T-cell (primary cell): Measurements from ENCODE around the gene MMRN2. TPM values are rescaled to one million over a fixed set of nuclear protein-coding genes. Genes with fewer than 3 reads are reported as not detected.
"Not testable (repeated sequence)": the region's sequence is repeated elsewhere in the genome, so short reads cannot be mapped to it uniquely, and the experiment has no call there.

ENCODE experiments used
- ATAC-seq, 4 experiments: fragments of 200-7000 bp in 3 of 4; fragments of 150-1000 bp in 1 of 4; cut with Tn5 transposase; replicated peaks in 1 of 4; 1 replicate in 3 of 4; 2 replicates in 1 of 4; pipeline ENCODE4 v1.10.0; 2021; ENCODE audit warnings: moderate library complexity in 3 of 4, mild to moderate bottlenecking in 2 of 4, moderate number of reproducible peaks in 1 of 4
- CTCF ChIA-PET, 2 donors: fragments of 300-600 bp; sonication (Branson Sonifier 250); formaldehyde crosslinking; loops; one replicate each; lab custom pipeline; 2022; ENCODE audit warnings: antibody characterized with exemption in 2 of 2; lab: Charles Lee
- POLR2A ChIA-PET, 2 donors: fragments of 300-600 bp; sonication (Branson Sonifier 250); formaldehyde crosslinking; loops; one replicate each; lab custom pipeline; 2022; ENCODE audit warnings: antibody characterized with exemption in 2 of 2; lab: Charles Lee
- DNase-seq, 35 experiments: peaks; one replicate each; pipeline versions ENCODE4 v3.0.0 to v3.0.0-alpha.2; 2013 to 2023
- H3K27ac ChIP-seq: one replicate; pipeline ENCODE4 v1.5.1; 2013; ENCODE audit warnings: low read length
- H3K27me3 ChIP-seq, 2 experiments: replicated peaks in 1 of 2; 1 replicate in 1 of 2; 2 replicates in 1 of 2; pipeline versions ENCODE4 v1.6.1 to v1.7.0; 2013; ENCODE audit warnings: low read length in 1 of 2, mixed read lengths in 1 of 2; ENCODE audit not compliant: control insufficient read depth in 2 of 2, insufficient read depth in 2 of 2; ENCODE audit errors: extremely low read depth in 1 of 2
- H3K36me3 ChIP-seq, 2 donors: 1 replicate in 1 of 2; 2 replicates in 1 of 2; pipeline versions ENCODE4 v1.6.1 to v1.7.0; 2013; ENCODE audit warnings: low read length in 1 of 2; ENCODE audit not compliant: control insufficient read depth in 2 of 2, insufficient read depth in 1 of 2; ENCODE audit errors: extremely low read depth in 1 of 2
- H3K4me1 ChIP-seq, 2 experiments: 1 replicate in 1 of 2; 2 replicates in 1 of 2; pipeline versions ENCODE4 v1.6.1 to v1.7.0; 2013; ENCODE audit warnings: low read length in 2 of 2, mixed read lengths in 1 of 2; ENCODE audit not compliant: insufficient read depth in 2 of 2, control insufficient read depth in 1 of 2; ENCODE audit errors: extremely low read depth in 1 of 2
- H3K4me3 ChIP-seq, 2 donors: 1 replicate in 1 of 2; 2 replicates in 1 of 2; pipeline versions ENCODE4 v1.5.1 to v1.7.0; 2013; ENCODE audit warnings: mild to moderate bottlenecking in 2 of 2, low read length in 1 of 2, moderate library complexity in 1 of 2; ENCODE audit not compliant: control insufficient read depth in 1 of 2; ENCODE audit errors: extremely low read depth in 1 of 2
- H3K9me3 ChIP-seq: 2 replicates; pipeline ENCODE4 v1.7.0; 2013
- H3K27ac Mint-ChIP-seq, 2 donors: one replicate each; pipeline ENCODE4 v1.8.0; 2020 to 2021; ENCODE audit warnings: mild to moderate bottlenecking in 2 of 2, mixed read lengths in 2 of 2
- H3K27me3 Mint-ChIP-seq, 2 donors: one replicate each; pipeline ENCODE4 v1.8.0; 2021 to 2022; ENCODE audit warnings: mixed read lengths in 2 of 2
- H3K36me3 Mint-ChIP-seq: one replicate; pipeline ENCODE4 v1.8.0; 2021; ENCODE audit warnings: mixed read lengths
- H3K4me1 Mint-ChIP-seq, 3 donors: one replicate each; pipeline ENCODE4 v1.8.0; 2020 to 2022; ENCODE audit warnings: mixed read lengths in 3 of 3, mild to moderate bottlenecking in 1 of 3
- H3K4me3 Mint-ChIP-seq, 3 donors: one replicate each; pipeline ENCODE4 v1.8.0; 2020 to 2022; ENCODE audit warnings: mild to moderate bottlenecking in 3 of 3, mixed read lengths in 3 of 3, moderate library complexity in 3 of 3
- H3K9me3 Mint-ChIP-seq, 3 donors: one replicate each; pipeline ENCODE4 v1.8.0; 2020 to 2022; ENCODE audit warnings: mixed read lengths in 3 of 3
- WGBS: methylation state at CpG from one replicate; pipeline ENCODE4 v1.1.5; 2013; ENCODE audit warnings: missing lambda C conversion rate; ENCODE audit not compliant: insufficient coverage; 5-methylcytosine and 5-hydroxymethylcytosine counted together
- total RNA-seq, 35 experiments: library from RNA in 6 of 35; stranded (reverse) in 6 of 35; fragments of 120-200 nt in 1 of 35; gene quantifications; one replicate each; pipeline versions ENCODE4 v1.2.1 to v1.2.4 and lab custom pipeline; 2013 to 2026

MMRN2 gene
- total RNA-seq, 5 donors from 2014 or later (not counting 1 experiment from before 2014, with no cell fraction given) = 0.09 to 0.96 (median 0.33) TPM; not detected in 1

- H3K9me3 Mint-ChIP-seq, H3K9me3 ChIP-seq, H3K27ac ChIP-seq, H3K4me3 Mint-ChIP-seq, H3K27me3 ChIP-seq, ATAC-seq, POLR2A ChIA-PET, DNase-seq, H3K4me1 Mint-ChIP-seq, H3K36me3 Mint-ChIP-seq, H3K4me1 ChIP-seq, H3K36me3 ChIP-seq, H3K27ac Mint-ChIP-seq, H3K4me3 ChIP-seq: not testable (repeated sequence)
- peaks cover 20% of the 10 kb centered on the region in 2 donors for H3K27me3 Mint-ChIP-seq
- CTCF ChIA-PET = interaction anchor here in 1 of 2 donors (0.8 kb wide), 1 partner anchor 25 kb away, joined by 3 read pairs; no protein-coding TSS in a partner anchor
- WGBS = no CpG with 5 or more reads among the region's 12 CpGs
Measured at GRCh38 chr10:86991362-86991761, 33.9 kb upstream of the MMRN2 start.

GRCh38 chr10:86988520-86988919, 31.1 kb upstream of the MMRN2 start:
- POLR2A ChIA-PET = no interaction called here
- no peaks in the 10 kb centered on the region for H3K36me3 Mint-ChIP-seq
- no peaks in the 10 kb centered on the region for H3K4me1 Mint-ChIP-seq
- no peaks in the 10 kb centered on the region for H3K36me3 ChIP-seq
- no peaks in the 10 kb centered on the region for H3K9me3 ChIP-seq
- H3K9me3 Mint-ChIP-seq = no peaks in the 10 kb centered on the region
- DNase-seq = no peak
- no peak overlapping the region for H3K27ac ChIP-seq
- H3K27me3 ChIP-seq = no peaks in the 10 kb centered on the region
- no CpG with 5 or more reads among the region's 1 CpG for WGBS
- H3K27ac Mint-ChIP-seq = no peak overlapping the region
- H3K27me3 Mint-ChIP-seq = peaks cover 20% of the 10 kb centered on the region in 2 donors
- no peak overlapping the region for H3K4me3 ChIP-seq
- no peak overlapping the region for H3K4me3 Mint-ChIP-seq
- CTCF ChIA-PET = interaction anchor here in 1 of 2 donors (1.1 to 1.9 kb wide), 2 partner anchors 22 to 37 kb away, joined by 3 to 8 read pairs; no protein-coding TSS in a partner anchor
- no peaks in the 10 kb centered on the region for H3K4me1 ChIP-seq
- no peak for ATAC-seq

GRCh38 chr10:86984498-86984897, 27.1 kb upstream of the MMRN2 start:
- H3K4me3 Mint-ChIP-seq, H3K27ac Mint-ChIP-seq: not testable (repeated sequence)

GRCh38 chr10:86981716-86982115, 24.3 kb upstream of the MMRN2 start:
- CTCF ChIA-PET = no interaction called here
- no peak for ATAC-seq

More at GRCh38 chr10:86984498-86984897, 27.1 kb upstream of the MMRN2 start:
- H3K9me3 Mint-ChIP-seq, H3K36me3 ChIP-seq, H3K4me1 Mint-ChIP-seq, H3K36me3 Mint-ChIP-seq, H3K4me1 ChIP-seq, H3K27me3 ChIP-seq, H3K4me3 ChIP-seq, ATAC-seq, CTCF ChIA-PET, H3K9me3 ChIP-seq, H3K27ac ChIP-seq, DNase-seq, POLR2A ChIA-PET: not testable (repeated sequence)
- WGBS = no CpG with 5 or more reads among the region's 4 CpGs
- peaks cover 9 to 14% of the 10 kb centered on the region in 2 donors for H3K27me3 Mint-ChIP-seq

GRCh38 chr10:86981020-86981419, 23.6 kb upstream of the MMRN2 start:
- ATAC-seq, H3K4me3 Mint-ChIP-seq, H3K9me3 ChIP-seq, H3K9me3 Mint-ChIP-seq, H3K27ac Mint-ChIP-seq, H3K27me3 Mint-ChIP-seq, H3K36me3 ChIP-seq, DNase-seq, H3K36me3 Mint-ChIP-seq, CTCF ChIA-PET, H3K4me3 ChIP-seq, POLR2A ChIA-PET, H3K4me1 ChIP-seq, H3K27me3 ChIP-seq, H3K27ac ChIP-seq, H3K4me1 Mint-ChIP-seq: not testable (repeated sequence)
- 85% methylated on average over 4 of the region's 6 CpGs for WGBS

More at GRCh38 chr10:86981716-86982115, 24.3 kb upstream of the MMRN2 start:
- no peaks in the 10 kb centered on the region for H3K4me1 ChIP-seq
- no peak for DNase-seq
- Mint-ChIP-seq H3K27ac (no peak overlapping the region), H3K4me1 (no peaks in the 10 kb centered on the region), H3K9me3 (no peaks in the 10 kb centered on the region), H3K36me3 (no peaks in the 10 kb centered on the region), H3K4me3 (no peak overlapping the region), H3K27me3 (peaks cover 0 to 2% of the 10 kb centered on the region in 2 donors)
- H3K27ac ChIP-seq = no peak overlapping the region
- H3K27me3 ChIP-seq = peaks cover 0 to 9% of the 10 kb centered on the region in 2 experiments
- no peaks in the 10 kb centered on the region for H3K9me3 ChIP-seq
- POLR2A ChIA-PET = no interaction called here
- H3K36me3 ChIP-seq = no peaks in the 10 kb centered on the region
- WGBS = 100% methylated on average over 1 of the region's 5 CpGs
- H3K4me3 ChIP-seq = no peak overlapping the region

- Mint-ChIP-seq H3K27ac (no peak overlapping the region), H3K4me1 (no peaks in the 10 kb centered on the region), H3K4me3 (no peak overlapping the region), H3K9me3 (no peaks in the 10 kb centered on the region), H3K27me3 (peaks cover 0 to 2% of the 10 kb centered on the region in 2 donors), H3K36me3 (no peaks in the 10 kb centered on the region)
- CTCF ChIA-PET = interaction anchor here in 1 of 2 donors (0.6 kb wide), 1 partner anchor 13 kb away, joined by 3 read pairs; no protein-coding TSS in a partner anchor
- Histone ChIP-seq H3K36me3 (no peaks in the 10 kb centered on the region), H3K4me3 (no peak overlapping the region), H3K9me3 (no peaks in the 10 kb centered on the region), H3K27ac (no peak overlapping the region), H3K4me1 (no peaks in the 10 kb centered on the region), H3K27me3 (peaks cover 0 to 9% of the 10 kb centered on the region in 2 experiments)
- no CpG with 5 or more reads among the region's 3 CpGs for WGBS
- DNase-seq (no peak), ATAC-seq (no peak)
- POLR2A ChIA-PET = no interaction called here
Measured at GRCh38 chr10:86979977-86980448, 22.6 kb upstream of the MMRN2 start.
